Mesendoderm (in vitro differentiated cells): ENCODE measurements around the gene PSMB7.

Experiments used
- DNase-seq: peaks from one replicate; pipeline ENCODE4 v3.0.0; 2013
- H2AK5ac ChIP-seq: 2 replicates; pipeline ENCODE4 v1.6.1; 2013; ENCODE audit warnings: low read length, inconsistent platforms
- H2BK120ac ChIP-seq: 2 replicates; pipeline ENCODE4 v1.6.1; 2013; ENCODE audit warnings: low read depth, mild to moderate bottlenecking, low read length, moderate library complexity, mixed read lengths
- H2BK15ac ChIP-seq: replicated peaks from 2 replicates; pipeline ENCODE4 v1.6.1; 2013; ENCODE audit warnings: low read depth, mild to moderate bottlenecking, moderate library complexity
- H2BK5ac ChIP-seq: 2 replicates; pipeline ENCODE4 v1.6.1; 2013; ENCODE audit warnings: low read length, inconsistent platforms
- H3K18ac ChIP-seq: 2 replicates; pipeline ENCODE4 v1.6.1; 2013; ENCODE audit warnings: mild to moderate bottlenecking, low read length, mixed read lengths
- H3K23ac ChIP-seq: one replicate; pipeline ENCODE4 v1.6.1; 2013; ENCODE audit warnings: low read length
- H3K27ac ChIP-seq: 2 replicates; pipeline ENCODE4 v1.5.1; 2013; ENCODE audit warnings: low read depth, mild to moderate bottlenecking, inconsistent platforms, low read length, moderate library complexity
- H3K27me3 ChIP-seq: 2 replicates; pipeline ENCODE4 v1.6.1; 2013; ENCODE audit warnings: low read length, control low read depth, mild to moderate bottlenecking, inconsistent platforms; ENCODE audit not compliant: insufficient read depth, poor library complexity
- H3K36me3 ChIP-seq: 2 replicates; pipeline ENCODE4 v1.6.1; 2013; ENCODE audit warnings: low read length, inconsistent platforms; ENCODE audit not compliant: control insufficient read depth, insufficient read depth
- H3K4ac ChIP-seq: one replicate; pipeline ENCODE4 v1.6.1; 2013; ENCODE audit warnings: low read depth, mild to moderate bottlenecking, low read length, moderate library complexity
- H3K4me1 ChIP-seq: 2 replicates; pipeline ENCODE4 v1.6.1; 2013; ENCODE audit warnings: low read depth, low read length, inconsistent platforms; ENCODE audit not compliant: control insufficient read depth
- H3K4me2 ChIP-seq: 2 replicates; pipeline ENCODE4 v1.6.1; 2013; ENCODE audit warnings: low read length
- H3K4me3 ChIP-seq: 2 replicates; pipeline ENCODE4 v1.5.1; 2013; ENCODE audit warnings: mild to moderate bottlenecking, low read length
- H3K56ac ChIP-seq: one replicate; pipeline ENCODE4 v1.6.1; 2013; ENCODE audit warnings: low read length
- H3K79me1 ChIP-seq: 2 replicates; pipeline ENCODE4 v1.6.1; 2013; ENCODE audit warnings: low read length, inconsistent platforms
- H3K79me2 ChIP-seq: 2 replicates; pipeline ENCODE4 v1.6.1; 2013; ENCODE audit warnings: mild to moderate bottlenecking, low read length; ENCODE audit not compliant: control insufficient read depth, insufficient read depth
- H3K9ac ChIP-seq: 2 replicates; pipeline ENCODE4 v1.6.1; 2013; ENCODE audit warnings: low read length, inconsistent platforms
- H4K5ac ChIP-seq: one replicate; pipeline ENCODE4 v1.6.1; 2013; ENCODE audit warnings: low read length
- H4K8ac ChIP-seq: one replicate; pipeline ENCODE4 v1.6.1; 2013; ENCODE audit warnings: low read depth, mild to moderate bottlenecking, control low read depth, low read length, moderate library complexity
- WGBS: extraction: QIAGEN DNeasy Blood & Tissue Kit; methylation state at CpG from one replicate; pipeline ENCODE4 v1.1.7; 2013; ENCODE audit warnings: low lambda C conversion rate, missing lambda C conversion rate; ENCODE audit not compliant: insufficient coverage; ENCODE audit errors: extremely low coverage; 5-methylcytosine and 5-hydroxymethylcytosine counted together

PSMB7 gene

GRCh38 chr9:124423591-124423990 is 8.3 kb upstream of the PSMB7 start:
- no CpG with 5 or more reads among the region's 11 CpGs for WGBS
- no peak overlapping the region for H2BK5ac ChIP-seq

GRCh38 chr9:124423155-124423554 is 7.9 kb upstream of the PSMB7 start:
- H2BK5ac ChIP-seq: no peak overlapping the region
- no peak overlapping the region for H4K8ac ChIP-seq
- no peaks in the 10 kb centered on the region for H3K79me2 ChIP-seq
- no peaks in the 10 kb centered on the region for H3K36me3 ChIP-seq
- no peaks in the 10 kb centered on the region for H3K27me3 ChIP-seq
- H4K5ac ChIP-seq: no peak overlapping the region
- no peak overlapping the region for H2AK5ac ChIP-seq
- H3K4me2 ChIP-seq: no peak overlapping the region
- H3K18ac ChIP-seq: no peak overlapping the region
- H2BK120ac ChIP-seq: no peak overlapping the region
- no peak overlapping the region for H3K4ac ChIP-seq
- no peak overlapping the region for H3K9ac ChIP-seq
- H3K23ac ChIP-seq: no peak overlapping the region
- no peak overlapping the region for H3K27ac ChIP-seq
- no peak for DNase-seq
- no peak overlapping the region for H3K4me3 ChIP-seq
- WGBS: no CpG with 5 or more reads among the region's 5 CpGs
- H3K79me1 ChIP-seq: no peaks in the 10 kb centered on the region
- no peak overlapping the region for H2BK15ac ChIP-seq
- no peaks in the 10 kb centered on the region for H3K4me1 ChIP-seq
- no peak overlapping the region for H3K56ac ChIP-seq

More at GRCh38 chr9:124423591-124423990, 8.3 kb upstream of the PSMB7 start:
- no peak overlapping the region for H2AK5ac ChIP-seq
- no peaks in the 10 kb centered on the region for H3K4me1 ChIP-seq
- no peak overlapping the region for H4K5ac ChIP-seq
- no peaks in the 10 kb centered on the region for H3K36me3 ChIP-seq
- H3K23ac ChIP-seq: no peak overlapping the region
- no peak overlapping the region for H2BK15ac ChIP-seq
- H3K27me3 ChIP-seq: no peaks in the 10 kb centered on the region
- no peak overlapping the region for H3K9ac ChIP-seq
- no peak overlapping the region for H4K8ac ChIP-seq
- no peak overlapping the region for H3K27ac ChIP-seq
- H3K4me3 ChIP-seq: no peak overlapping the region
- H3K79me1 ChIP-seq: no peaks in the 10 kb centered on the region
- no peak overlapping the region for H3K4ac ChIP-seq
- no peak overlapping the region for H3K4me2 ChIP-seq
- DNase-seq: no peak
- no peak overlapping the region for H3K56ac ChIP-seq
- H2BK120ac ChIP-seq: no peak overlapping the region
- no peaks in the 10 kb centered on the region for H3K79me2 ChIP-seq
- H3K18ac ChIP-seq: no peak overlapping the region

DNA sequence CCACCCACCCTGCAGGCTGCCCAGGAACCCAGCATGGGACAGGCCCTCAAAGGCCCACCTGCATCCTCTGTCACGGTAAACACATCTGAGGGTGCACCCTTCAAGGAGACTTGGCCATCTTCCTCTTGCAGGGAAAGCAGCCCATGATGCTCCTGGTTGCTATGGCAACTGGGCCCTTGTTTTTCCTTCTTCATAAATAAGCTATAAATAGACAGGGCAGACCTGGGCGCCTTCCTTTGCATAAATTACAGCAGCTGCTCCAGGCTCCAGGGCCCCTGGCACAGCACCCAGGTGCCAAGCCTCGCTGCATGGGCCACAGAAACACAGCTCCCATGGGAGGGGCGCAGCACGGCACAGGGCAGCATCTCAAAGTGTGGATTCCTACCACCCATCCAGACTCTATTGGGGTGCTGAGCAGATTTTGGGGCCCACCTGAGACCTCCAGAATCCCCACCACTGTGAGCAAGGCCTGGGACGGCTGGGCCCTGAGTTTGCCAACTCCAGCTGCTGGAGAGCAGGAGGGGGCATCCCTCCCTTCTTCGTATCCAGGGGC is 5.8 kb upstream of the PSMB7 start:
- H3K4me3 ChIP-seq: no peak overlapping the region
- H4K5ac ChIP-seq: no peak overlapping the region
- H3K79me2 ChIP-seq: no peaks in the 10 kb centered on the region
- no peaks in the 10 kb centered on the region for H3K79me1 ChIP-seq
- no peak overlapping the region for H2AK5ac ChIP-seq
- DNase-seq: peak; percentile 47
- no peak overlapping the region for H3K56ac ChIP-seq
- H2BK15ac ChIP-seq: no peak overlapping the region
- H2BK120ac ChIP-seq: no peak overlapping the region
- no peak overlapping the region for H3K9ac ChIP-seq
- no peak overlapping the region for H3K27ac ChIP-seq
- H3K18ac ChIP-seq: no peak overlapping the region
- no peaks in the 10 kb centered on the region for H3K36me3 ChIP-seq
- WGBS: no CpG with 5 or more reads among the region's 7 CpGs
- no peak overlapping the region for H4K8ac ChIP-seq
- H3K4me1 ChIP-seq: no peaks in the 10 kb centered on the region
- H3K4ac ChIP-seq: no peak overlapping the region
- no peak overlapping the region for H3K4me2 ChIP-seq
- no peaks in the 10 kb centered on the region for H3K27me3 ChIP-seq
- no peak overlapping the region for H2BK5ac ChIP-seq
- no peak overlapping the region for H3K23ac ChIP-seq

GRCh38 chr9:124419832-124420489 is 4.7 kb upstream of the PSMB7 start:
- H2BK120ac ChIP-seq: no peak overlapping the region
- peak overlapping the region; percentile 1 for H4K5ac ChIP-seq
- H3K18ac ChIP-seq: no peak overlapping the region
- H3K4me1 ChIP-seq: no peaks in the 10 kb centered on the region
- H3K4me3 ChIP-seq: no peak overlapping the region
- WGBS: no CpG with 5 or more reads among the region's 6 CpGs
- no peak overlapping the region for H3K9ac ChIP-seq
- no peak overlapping the region for H2BK5ac ChIP-seq
- H2BK15ac ChIP-seq: no peak overlapping the region
- no peak overlapping the region for H3K23ac ChIP-seq
- H3K4me2 ChIP-seq: no peak overlapping the region
- no peak overlapping the region for H2AK5ac ChIP-seq
- H3K79me1 ChIP-seq: no peaks in the 10 kb centered on the region
- H3K4ac ChIP-seq: no peak overlapping the region
- no peak overlapping the region for H3K27ac ChIP-seq
- no peaks in the 10 kb centered on the region for H3K27me3 ChIP-seq
- no peak for DNase-seq
- peaks cover 2% of the 10 kb centered on the region for H3K79me2 ChIP-seq
- H3K36me3 ChIP-seq: no peaks in the 10 kb centered on the region
- peak overlapping the region; percentile 76 for H3K56ac ChIP-seq
- H4K8ac ChIP-seq: no peak overlapping the region

DNA sequence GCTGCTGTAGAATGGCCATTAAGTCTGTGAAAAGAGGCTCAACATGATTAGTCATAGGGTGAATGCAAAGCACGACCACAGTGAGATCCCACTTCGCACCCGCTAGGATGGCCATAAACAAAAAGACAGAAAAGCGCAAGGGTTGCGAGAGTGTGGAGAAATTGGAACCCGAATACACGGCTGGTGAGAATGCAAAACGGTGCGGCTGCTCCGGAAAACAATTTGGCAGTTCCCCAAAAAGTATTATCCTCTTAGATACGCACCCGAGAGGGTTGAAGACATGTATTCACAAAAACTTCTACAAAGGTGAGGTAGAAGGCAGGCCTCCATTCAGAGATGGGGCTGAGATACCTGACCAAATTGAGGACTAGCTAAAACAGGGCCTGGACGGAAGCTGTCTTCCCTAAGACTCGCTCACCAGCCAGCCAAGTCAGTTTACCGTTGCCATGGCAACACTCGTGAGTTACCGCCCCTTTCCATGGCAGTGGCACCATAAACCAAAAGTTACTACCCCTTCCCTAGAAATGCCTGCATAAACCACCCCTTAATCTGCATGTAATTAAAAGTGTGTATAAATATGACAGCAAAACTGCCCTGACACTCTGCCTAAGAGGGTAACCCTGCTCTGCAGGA is 726 bp upstream of the PSMB7 start:
- Histone ChIP-seq H3K27ac (no peak overlapping the region), H3K27me3 (no peaks in the 10 kb centered on the region), H3K56ac (no peak overlapping the region), H2AK5ac (no peak overlapping the region), H3K18ac (no peak overlapping the region), H3K79me1 (peaks cover 5% of the 10 kb centered on the region), H3K4me1 (no peaks in the 10 kb centered on the region), H3K79me2 (peaks cover 10% of the 10 kb centered on the region), H3K4me2 (no peak overlapping the region), H3K4ac (no peak overlapping the region), H3K4me3 (no peak overlapping the region), H3K23ac (no peak overlapping the region), H2BK15ac (no peak overlapping the region), H4K8ac (no peak overlapping the region), H3K9ac (no peak overlapping the region), H2BK120ac (no peak overlapping the region), H4K5ac (no peak overlapping the region), H2BK5ac (no peak overlapping the region), H3K36me3 (peaks cover 5% of the 10 kb centered on the region)
- DNase-seq: peak; percentile 90
- no CpG with 5 or more reads among the region's 17 CpGs for WGBS
